IPS-18c (cell line): ENCODE results near the gene SGCD.
"Not testable (repeated sequence)": the region's sequence is repeated elsewhere in the genome, so short reads cannot be mapped to it uniquely, and the experiment has no call there.

Source experiments
- H3K4me3 ChIP-seq: 2 replicates; pipeline ENCODE4 v1.7.0; 2013; ENCODE audit warnings: low read depth, mild to moderate bottlenecking, low read length, moderate library complexity; ENCODE audit not compliant: insufficient read depth
- H3K9me3 ChIP-seq: one replicate; pipeline ENCODE4 v1.6.1; 2013; ENCODE audit warnings: mild to moderate bottlenecking, low read length, moderate library complexity; ENCODE audit not compliant: control insufficient read depth, insufficient read depth

SGCD gene

DNA sequence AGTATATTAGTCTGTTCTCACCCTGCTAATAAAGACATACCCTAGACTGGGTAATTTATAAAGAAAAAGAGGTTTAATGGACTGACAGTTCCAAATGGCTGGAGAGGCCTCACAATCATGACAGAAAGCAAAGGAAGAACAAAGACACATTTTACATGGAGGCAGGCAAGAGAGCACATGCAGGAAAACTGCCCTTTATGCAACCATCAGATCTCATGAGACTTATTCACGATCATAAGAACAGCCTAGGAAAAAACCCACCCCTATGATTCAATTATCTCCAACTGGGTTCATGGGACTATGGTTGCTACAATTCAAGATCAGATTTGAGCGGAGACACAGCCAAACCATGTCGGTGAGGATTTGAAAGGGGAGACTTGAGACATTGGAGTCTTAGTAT, 270.3 kb downstream of the SGCD start:
- Histone ChIP-seq H3K4me3 (no peak overlapping the region), H3K9me3 (no peaks in the 10 kb centered on the region)

GRCh38 chr5:156598964-156599363, 272.0 kb downstream of the SGCD start:
- Histone ChIP-seq H3K4me3 (no peak overlapping the region), H3K9me3 (no peaks in the 10 kb centered on the region)

GRCh38 chr5:156610582-156610981, 283.6 kb downstream of the SGCD start:
- H3K9me3 ChIP-seq, H3K4me3 ChIP-seq: not testable (repeated sequence)

DNA sequence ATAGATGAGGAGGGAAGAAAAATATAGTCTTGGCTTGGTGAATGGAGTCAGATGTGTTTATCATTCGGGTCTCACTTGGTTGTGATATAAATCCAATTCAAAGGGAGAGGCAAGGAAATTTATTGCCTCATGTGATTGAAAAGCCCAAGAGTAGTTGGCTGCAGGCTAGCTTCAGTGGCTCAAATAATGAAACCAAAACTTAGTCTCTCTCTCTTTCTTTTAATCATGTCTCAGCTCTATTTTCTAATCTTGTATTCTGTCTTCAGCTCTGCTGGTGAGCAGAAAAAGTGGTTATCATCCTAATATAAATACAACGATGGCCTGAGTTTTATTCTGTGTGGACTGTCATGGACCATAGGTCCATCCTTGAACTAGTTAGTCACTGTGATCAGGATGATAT, 288.9 kb downstream of the SGCD start:
- Histone ChIP-seq H3K9me3 (no peaks in the 10 kb centered on the region), H3K4me3 (no peak overlapping the region)

GRCh38 chr5:156617426-156617825, 290.5 kb downstream of the SGCD start:
- H3K4me3 ChIP-seq = no peak overlapping the region
- no peaks in the 10 kb centered on the region for H3K9me3 ChIP-seq

DNA sequence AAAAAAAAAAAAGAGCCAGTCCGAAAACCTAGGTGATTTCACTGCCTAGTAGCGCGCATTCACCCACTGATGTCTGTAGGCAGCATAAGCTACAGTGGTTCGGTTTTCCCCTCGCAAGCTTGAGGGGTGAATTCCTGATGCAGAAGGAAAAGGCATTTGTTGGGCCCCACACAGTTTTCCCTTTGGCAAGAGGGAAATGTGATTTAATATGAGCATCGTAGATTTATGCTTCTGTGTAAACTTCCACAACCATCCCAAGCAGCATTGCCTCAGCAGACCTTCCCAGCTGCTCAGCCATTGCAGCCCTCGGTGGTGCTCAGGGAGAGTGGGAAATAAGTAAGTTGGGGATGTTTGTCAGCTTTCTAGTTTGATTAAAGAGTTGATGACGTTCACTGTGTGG, 291.6 kb downstream of the SGCD start:
- no peaks in the 10 kb centered on the region for H3K9me3 ChIP-seq
- no peak overlapping the region for H3K4me3 ChIP-seq

DNA sequence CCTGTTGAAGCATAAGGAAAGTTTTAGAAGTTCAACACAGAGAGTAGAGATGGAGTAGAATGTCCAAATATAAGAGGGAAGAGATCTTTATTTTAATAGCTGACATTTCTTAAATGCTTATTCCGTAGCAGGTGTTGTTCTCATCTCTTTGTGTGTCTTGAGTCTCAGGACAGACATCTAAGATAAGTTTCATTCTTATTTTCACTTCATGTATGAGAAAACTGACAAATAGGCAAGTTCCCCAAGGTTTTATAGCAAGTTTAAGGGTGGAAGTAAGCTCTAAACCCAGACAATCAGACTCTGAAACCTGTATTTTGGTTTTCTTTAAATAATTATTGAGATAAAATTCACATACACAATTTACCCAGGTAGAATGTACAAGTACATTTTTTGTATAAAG, 294.8 kb downstream of the SGCD start:
- Histone ChIP-seq H3K9me3 (no peaks in the 10 kb centered on the region), H3K4me3 (no peak overlapping the region)

DNA sequence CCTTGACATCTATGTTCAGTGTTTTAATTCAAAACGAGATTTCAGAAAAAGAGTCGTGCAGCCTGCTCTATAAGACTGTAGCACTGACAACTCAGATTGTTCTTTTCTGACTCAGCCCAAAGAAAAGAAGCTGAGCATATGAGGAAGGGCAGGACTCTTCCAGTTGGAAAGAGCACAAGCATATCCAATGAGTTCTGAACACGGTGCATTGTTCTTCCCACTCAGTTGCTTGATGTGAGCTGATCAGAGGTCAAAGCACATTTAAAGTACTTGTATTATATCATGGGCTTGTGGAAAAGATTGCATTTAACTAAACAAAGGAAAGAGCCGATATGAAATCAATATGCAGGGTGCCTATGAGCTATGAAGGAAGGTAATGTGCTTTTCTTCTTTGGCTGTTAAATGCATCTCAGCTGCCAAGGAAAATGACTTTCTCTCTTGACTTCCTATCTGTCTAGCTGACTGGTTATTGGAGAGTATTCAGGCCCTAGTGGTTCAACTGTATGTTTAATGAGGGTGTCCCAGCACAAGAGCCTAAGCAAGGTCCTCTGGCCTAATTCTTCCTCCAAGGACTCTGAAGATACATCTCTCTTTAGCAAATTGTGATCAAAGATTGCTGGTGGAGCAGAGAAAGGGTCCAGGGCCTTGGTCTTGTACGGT, 296.5 kb downstream of the SGCD start:
- Histone ChIP-seq H3K4me3 (no peak overlapping the region), H3K9me3 (no peaks in the 10 kb centered on the region)

- no peaks in the 10 kb centered on the region for H3K9me3 ChIP-seq
- no peak overlapping the region for H3K4me3 ChIP-seq
These were observed 297.7 kb downstream of the SGCD start for GRCh38 chr5:156624686-156625085.

DNA sequence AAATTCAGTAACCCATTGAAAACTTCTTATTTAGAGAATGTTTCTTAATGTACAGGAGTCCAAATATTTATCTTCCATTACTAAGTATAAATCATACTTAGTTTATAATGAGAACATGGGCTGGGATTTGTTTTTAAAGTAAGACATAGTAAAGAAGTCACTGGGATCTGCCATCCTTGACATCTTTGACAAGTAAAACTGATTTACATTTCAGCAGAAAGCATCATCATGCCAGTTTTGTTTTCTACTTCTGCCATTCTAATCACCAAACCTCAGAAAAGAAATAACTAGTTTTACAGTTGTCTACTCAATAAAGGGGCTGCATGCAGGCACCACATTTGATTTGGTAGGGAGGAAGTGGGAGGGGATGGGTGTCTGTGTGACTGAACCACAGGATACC, 301.5 kb downstream of the SGCD start:
- Histone ChIP-seq H3K4me3 (no peak overlapping the region), H3K9me3 (no peaks in the 10 kb centered on the region)

DNA sequence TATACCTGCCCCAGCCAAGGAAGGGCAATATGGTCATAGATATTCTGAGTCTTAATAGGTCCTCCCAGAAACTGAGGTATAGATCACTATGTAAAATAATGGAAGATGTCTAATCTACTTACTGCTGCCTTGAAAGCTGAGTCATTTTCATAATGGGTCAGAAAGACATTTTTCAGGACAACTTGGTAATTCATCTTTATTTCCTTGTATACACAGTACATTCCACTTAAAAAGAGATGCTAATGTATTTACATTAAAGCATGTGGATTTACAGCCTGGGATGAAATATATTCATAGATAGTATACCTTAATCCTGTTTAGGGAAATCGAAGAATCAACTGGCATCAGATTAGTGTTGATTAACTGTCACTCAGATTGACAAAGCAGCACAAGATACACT, 304.0 kb downstream of the SGCD start:
- Histone ChIP-seq H3K4me3 (no peak overlapping the region), H3K9me3 (no peaks in the 10 kb centered on the region)

DNA sequence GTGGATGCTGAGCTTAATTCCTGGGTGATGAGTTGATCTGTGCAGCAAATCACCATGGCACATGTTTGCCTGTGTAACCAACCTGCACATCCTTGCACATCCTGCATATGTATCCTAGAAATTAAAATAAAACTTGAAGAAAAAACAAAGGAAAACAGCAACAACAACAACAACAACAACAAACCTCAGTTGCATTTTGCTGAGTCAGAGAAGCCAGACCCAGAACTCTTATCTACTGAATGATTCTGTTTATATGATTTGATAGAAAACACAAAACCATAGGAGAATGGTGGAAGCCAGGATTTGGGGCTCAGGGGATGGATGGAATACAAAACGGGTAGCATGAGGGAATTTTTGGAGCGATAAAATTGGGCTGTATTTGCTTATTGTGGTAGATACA, 307.3 kb downstream of the SGCD start:
- no peak overlapping the region for H3K4me3 ChIP-seq
- no peaks in the 10 kb centered on the region for H3K9me3 ChIP-seq

DNA sequence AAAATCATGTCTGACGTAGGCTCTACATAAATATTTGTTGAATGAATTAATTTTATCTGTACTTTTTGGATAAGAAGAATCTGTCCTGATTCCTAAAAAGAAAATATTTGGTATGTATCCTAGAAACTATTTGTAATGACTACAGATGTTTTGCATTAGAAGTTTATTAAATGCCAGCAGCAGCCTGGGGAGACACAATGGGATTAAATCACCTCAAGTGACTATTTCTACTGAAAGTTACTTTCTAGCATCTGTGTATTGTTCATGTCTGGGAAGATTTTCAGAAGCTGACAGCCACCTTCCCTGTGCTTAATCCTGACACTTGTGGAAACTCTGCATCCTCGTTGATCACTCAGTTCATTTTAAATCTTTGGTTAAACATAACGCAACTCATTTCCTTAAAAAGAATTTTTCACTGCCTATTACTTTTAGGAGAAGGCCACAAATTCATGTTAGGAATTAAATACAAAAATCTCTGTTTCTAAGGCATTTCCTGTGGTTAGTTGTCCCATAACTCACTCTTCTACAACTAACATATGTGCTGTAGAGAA, 313.8 kb downstream of the SGCD start:
- Histone ChIP-seq H3K4me3 (no peak overlapping the region), H3K9me3 (no peaks in the 10 kb centered on the region)

DNA sequence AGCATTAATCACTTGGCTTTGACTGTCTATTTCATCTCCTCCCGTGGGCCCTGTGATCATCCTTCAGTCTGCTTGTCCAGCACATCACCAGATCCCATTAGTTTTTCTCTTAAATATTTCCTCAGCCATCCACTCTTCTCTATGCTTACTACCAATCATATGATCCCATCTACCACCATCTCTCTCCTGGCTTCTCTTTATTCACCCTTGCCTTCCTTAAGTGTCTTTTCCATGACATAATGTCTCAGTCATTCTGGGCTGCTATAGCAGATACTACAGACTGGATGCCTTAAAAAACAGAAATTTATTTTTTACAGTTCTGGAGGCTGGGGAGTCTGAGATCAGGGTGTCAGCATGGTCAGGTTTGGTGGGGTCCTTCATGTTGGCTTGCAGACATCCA, 314.7 kb downstream of the SGCD start:
- no peaks in the 10 kb centered on the region for H3K9me3 ChIP-seq
- no peak overlapping the region for H3K4me3 ChIP-seq

DNA sequence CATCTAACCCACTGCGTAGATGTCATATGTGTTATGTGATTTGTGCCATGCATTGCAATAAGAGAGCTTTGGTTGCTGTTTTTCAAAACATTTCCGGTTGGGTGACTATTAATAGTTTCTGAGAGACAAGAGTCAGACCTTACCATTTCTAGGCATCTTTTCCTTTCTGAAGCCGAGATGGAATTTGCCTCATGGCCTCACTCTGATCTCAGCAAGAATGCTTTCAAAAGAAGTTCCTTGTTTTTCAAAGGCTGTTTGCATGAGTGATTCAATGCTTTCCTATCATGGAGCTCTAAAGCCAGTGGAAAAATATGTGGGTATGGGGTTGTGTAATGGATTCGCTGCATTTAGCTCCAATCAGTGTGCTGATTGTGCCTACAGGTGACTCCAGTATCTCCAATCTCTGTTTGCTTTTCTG, 320.1 kb downstream of the SGCD start:
- no peaks in the 10 kb centered on the region for H3K9me3 ChIP-seq
- no peak overlapping the region for H3K4me3 ChIP-seq

DNA sequence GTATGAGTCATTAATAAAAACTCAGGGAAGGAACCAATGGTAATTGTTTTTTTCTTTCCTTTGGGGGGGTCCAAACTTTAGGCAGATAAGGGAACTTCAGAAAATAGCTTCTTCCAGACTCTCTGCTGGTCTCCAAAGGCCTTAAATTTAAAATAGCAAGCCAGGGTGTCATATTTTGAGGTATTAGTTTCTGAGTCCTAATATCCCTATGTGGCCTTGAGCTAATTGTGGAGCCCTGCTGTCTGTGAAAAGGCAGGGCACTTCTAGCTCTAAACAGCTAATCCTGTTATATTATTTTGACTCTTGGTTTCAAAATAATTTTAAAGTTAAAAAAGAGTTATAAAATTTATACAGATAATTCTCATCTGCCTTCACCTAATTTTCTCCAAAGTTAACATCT, 327.5 kb downstream of the SGCD start:
- H3K9me3 ChIP-seq = no peaks in the 10 kb centered on the region
- H3K4me3 ChIP-seq = no peak overlapping the region

DNA sequence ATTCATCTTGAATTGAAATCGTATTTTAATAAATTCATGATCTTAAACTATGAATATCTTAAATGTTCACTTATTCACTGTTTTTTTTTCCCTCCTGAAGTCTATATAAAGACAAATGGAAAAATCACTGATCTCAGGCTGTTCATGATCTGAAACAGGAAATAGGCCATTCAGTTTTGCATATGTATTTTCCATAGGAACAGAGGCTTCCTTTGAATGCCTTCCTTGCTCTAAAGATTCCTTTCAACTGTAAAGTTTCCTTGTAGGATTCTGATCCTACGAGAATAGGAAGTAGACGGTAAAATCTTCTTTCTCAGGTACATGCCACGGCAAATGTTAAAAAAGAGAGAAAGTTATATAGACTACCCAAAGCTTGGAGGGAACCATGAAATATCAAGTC, 328.8 kb downstream of the SGCD start:
- Histone ChIP-seq H3K4me3 (no peak overlapping the region), H3K9me3 (no peaks in the 10 kb centered on the region)

DNA sequence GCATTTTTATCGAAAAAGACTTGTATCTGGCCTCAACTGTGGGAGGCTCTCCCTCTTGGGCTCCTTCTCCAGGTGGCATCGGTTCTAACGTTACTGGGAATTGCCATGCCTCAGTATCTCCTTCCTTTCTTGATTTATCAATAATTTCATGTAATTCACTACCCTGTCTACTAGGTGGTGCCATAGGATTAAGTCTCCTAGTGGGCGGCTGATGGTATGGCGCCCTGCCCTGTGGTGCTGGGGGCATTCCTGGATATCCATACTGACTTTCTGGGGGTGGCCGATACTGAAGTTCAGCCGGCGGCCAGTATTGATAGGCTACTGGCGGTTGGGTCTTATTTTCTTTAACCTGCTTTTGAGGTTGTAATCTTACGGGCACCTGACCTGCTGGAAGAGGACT, 337.9 kb downstream of the SGCD start:
- not testable (repeated sequence) for H3K4me3 ChIP-seq, H3K9me3 ChIP-seq

GRCh38 chr5:156666686-156667085, 339.7 kb downstream of the SGCD start:
- H3K9me3 ChIP-seq, H3K4me3 ChIP-seq: not testable (repeated sequence)
